Aorta (tissue), 5 donors: Measurements from ENCODE around the gene JADE1. TPM values are rescaled to one million over a fixed set of nuclear protein-coding genes. Genes with fewer than 3 reads are reported as not detected.
A peak's percentile ranks its signal among the peaks of the same experiment; 100 is the strongest.

Source experiments
- ATAC-seq: fragments of 200-7000 bp; cut with Tn5 transposase; one replicate; pipeline ENCODE4 v1.9.1; 2022; ENCODE audit warnings: moderate library complexity; ENCODE audit not compliant: low FRiP score
- DNase-seq, 2 donors: peaks; one replicate each; pipeline ENCODE4 v3.0.0-alpha.2; 2020
- H3K27ac ChIP-seq, 2 donors: one replicate each; pipeline ENCODE4 v1.5.1; 2013; ENCODE audit warnings: low read length in 2 of 2, mild to moderate bottlenecking in 2 of 2, moderate library complexity in 2 of 2, control low read depth in 1 of 2, inconsistent platforms in 1 of 2, low read depth in 1 of 2
- H3K27me3 ChIP-seq, 2 donors: one replicate each; pipeline ENCODE4 v1.6.1; 2013; ENCODE audit warnings: control low read depth in 1 of 2, low read length in 1 of 2, mild to moderate bottlenecking in 1 of 2, moderate library complexity in 1 of 2; ENCODE audit not compliant: insufficient read depth in 2 of 2, control insufficient read depth in 1 of 2
- H3K36me3 ChIP-seq, 2 donors: one replicate each; pipeline ENCODE4 v1.6.1; 2013; ENCODE audit warnings: control low read depth in 1 of 2, low read length in 1 of 2, mild to moderate bottlenecking in 1 of 2; ENCODE audit not compliant: insufficient read depth in 2 of 2, control insufficient read depth in 1 of 2
- H3K4me1 ChIP-seq, 2 donors: one replicate each; pipeline ENCODE4 v1.6.1; 2013; ENCODE audit warnings: low read length in 2 of 2, control low read depth in 1 of 2, mild to moderate bottlenecking in 1 of 2, moderate library complexity in 1 of 2; ENCODE audit not compliant: insufficient read depth in 2 of 2, control insufficient read depth in 1 of 2
- H3K4me3 ChIP-seq, 2 donors: one replicate each; pipeline ENCODE4 v1.5.1; 2013; ENCODE audit warnings: low read length in 2 of 2, control low read depth in 1 of 2, mild to moderate bottlenecking in 1 of 2
- H3K9me3 ChIP-seq: one replicate; pipeline ENCODE4 v1.6.1; 2013; ENCODE audit warnings: mild to moderate bottlenecking, low read length; ENCODE audit not compliant: control insufficient read depth
- WGBS, 2 donors: extraction: QIAGEN DNeasy Blood & Tissue Kit; methylation state at CpG; one replicate each; pipeline ENCODE4 v1.1.7; 2013; 5-methylcytosine and 5-hydroxymethylcytosine counted together
- intact Hi-C, 2 donors: fragments of 100-400 bp; cut with DNase I; formaldehyde crosslinking; loops; one replicate each; pipeline versions ENCODE4 v1.14.2 to v1.15.0; 2022
- polyA plus RNA-seq, 2 donors: library from polyadenylated mRNA; stranded (reverse); fragments of 200-250 nt; gene quantifications; one replicate each; pipeline ENCODE4 v1.2.3, GENCODE V29; 2013
- total RNA-seq, 2 donors: library from RNA; stranded (reverse); fragmentation: NEBNext Ultra II Directional; extraction: Animal tissue kit (Norgen Biotek cat#: 25700); gene quantifications; one replicate each; pipeline ENCODE4 v1.2.1, GENCODE V29; 2021
- donor health status: healthy with polysubstance abuse.
- donor health status: Bipolar disorder and iron deficiency.
- donor health status: DM: no; HTN: no; CAD: no.
- donor health status: DM: no; HTN: no; CAD: no.
- donor health status: DM: yes; HTN: yes; CAD: no.

JADE1 gene
- total and polyA plus RNA-seq, 4 donors: 10.6 to 32.8 (median 29.6) TPM

DNA sequence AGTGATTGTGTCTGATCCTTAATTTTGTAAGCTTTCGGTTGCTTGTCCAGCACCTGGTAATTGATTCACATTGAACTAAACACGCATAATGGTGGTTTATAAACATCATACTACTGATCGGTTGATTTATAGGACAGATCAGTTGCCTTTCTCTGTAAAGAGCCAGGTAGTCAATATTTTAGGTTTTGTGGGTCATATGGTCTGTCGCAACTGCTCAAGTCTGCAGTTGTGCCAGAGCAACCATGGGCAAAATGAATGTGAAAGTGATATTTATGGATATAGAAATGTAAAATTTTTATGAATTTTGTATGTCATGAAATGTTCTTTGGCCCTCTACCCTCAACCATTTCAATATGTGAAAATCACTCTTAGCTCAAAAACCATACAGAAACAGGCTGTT, 8.9 kb downstream of the JADE1 start:
- DNase-seq: no peak
- no peaks in the 10 kb centered on the region for H3K36me3 ChIP-seq
- no peaks in the 10 kb centered on the region for H3K4me1 ChIP-seq
- ATAC-seq: no peak
- intact Hi-C loops: loop anchor here in 1 of 2 donors (10.0 kb wide), 1 partner anchor 534 kb away; the partner anchor contains the start of gene PGRMC2
- WGBS, 2 donors: 95 to 98% methylated on average over 4 of the region's 4 CpGs
- no peaks in the 10 kb centered on the region for H3K9me3 ChIP-seq
- H3K27me3 ChIP-seq: no peaks in the 10 kb centered on the region
- no peak overlapping the region for H3K27ac ChIP-seq
- no peak overlapping the region for H3K4me3 ChIP-seq

GRCh38 chr4:128819082-128819742, 9.7 kb downstream of the JADE1 start:
- Histone ChIP-seq H3K4me3 (no peak overlapping the region), H3K4me1 (no peaks in the 10 kb centered on the region), H3K27ac (no peak overlapping the region), H3K36me3 (no peaks in the 10 kb centered on the region), H3K27me3 (no peaks in the 10 kb centered on the region), H3K9me3 (no peaks in the 10 kb centered on the region)
- intact Hi-C loops: loop anchor here in 1 of 2 donors (10.0 kb wide), 1 partner anchor 534 kb away; the partner anchor contains the start of gene PGRMC2
- DNase-seq (no peak), ATAC-seq (no peak)
- 78 to 89% methylated on average over 6 of the region's 6 CpGs for WGBS, 2 donors

DNA sequence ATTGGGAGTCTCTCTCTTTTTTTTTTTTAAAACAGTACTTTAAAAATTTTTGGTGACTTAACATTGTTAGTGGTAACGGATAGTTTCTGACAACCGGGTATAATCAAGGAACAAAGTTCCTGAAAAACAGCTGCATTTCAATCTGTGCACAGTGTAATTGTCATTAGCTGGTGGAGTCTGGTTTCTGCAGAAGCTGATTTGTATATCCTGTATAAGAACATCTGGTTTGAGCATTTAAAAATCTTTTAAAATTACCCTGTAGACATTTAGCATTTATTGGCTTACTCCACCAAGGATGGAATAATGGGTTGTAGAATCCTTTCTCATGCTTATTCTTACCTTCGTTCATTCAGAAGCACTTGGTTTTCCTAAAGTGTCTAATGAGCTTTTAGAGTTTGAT, 11.2 kb downstream of the JADE1 start:
- ATAC-seq (no peak), DNase-seq (no peak)
- no peak overlapping the region for H3K27ac ChIP-seq
- H3K27me3 ChIP-seq: no peaks in the 10 kb centered on the region
- intact Hi-C loops: no loop called here
- H3K9me3 ChIP-seq: no peaks in the 10 kb centered on the region
- H3K4me3 ChIP-seq: no peak overlapping the region
- WGBS, 2 donors: 89% methylated on average over 3 of the region's 3 CpGs
- peaks cover 0 to 3% of the 10 kb centered on the region in 2 donors for H3K4me1 ChIP-seq
- no peaks in the 10 kb centered on the region for H3K36me3 ChIP-seq

GRCh38 chr4:128821151-128821550, 11.7 kb downstream of the JADE1 start:
- DNase-seq (no peak), ATAC-seq (no peak)
- Histone ChIP-seq H3K27me3 (no peaks in the 10 kb centered on the region), H3K36me3 (no peaks in the 10 kb centered on the region), H3K4me1 (peaks cover 0 to 8% of the 10 kb centered on the region in 2 donors), H3K27ac (no peak overlapping the region), H3K9me3 (no peaks in the 10 kb centered on the region), H3K4me3 (no peak overlapping the region)
- 92 to 95% methylated on average over 2 of the region's 2 CpGs for WGBS, 2 donors
- intact Hi-C loops: no loop called here

GRCh38 chr4:128823025-128823661, 13.6 kb downstream of the JADE1 start:
- Histone ChIP-seq H3K9me3 (no peaks in the 10 kb centered on the region), H3K4me1 (peaks cover 0 to 15% of the 10 kb centered on the region in 2 donors), H3K36me3 (no peaks in the 10 kb centered on the region), H3K27ac (no peak overlapping the region), H3K4me3 (no peak overlapping the region), H3K27me3 (no peaks in the 10 kb centered on the region)
- 5 to 10% methylated on average over 1 of the region's 1 CpG for WGBS, 2 donors
- intact Hi-C loops: no loop called here
- DNase-seq: no peak
- no peak for ATAC-seq

GRCh38 chr4:128825226-128825625, 15.7 kb downstream of the JADE1 start:
- peaks cover 0 to 15% of the 10 kb centered on the region in 2 donors for H3K4me1 ChIP-seq
- ATAC-seq (no peak), DNase-seq (no peak)
- intact Hi-C loops: no loop called here
- H3K27ac ChIP-seq: no peak overlapping the region
- H3K9me3 ChIP-seq: no peaks in the 10 kb centered on the region
- 90% methylated on average over 7 of the region's 7 CpGs for whole genome bisulfite sequencing, 2 donors
- H3K27me3 ChIP-seq: no peaks in the 10 kb centered on the region
- no peak overlapping the region for H3K4me3 ChIP-seq
- no peaks in the 10 kb centered on the region for H3K36me3 ChIP-seq

DNA sequence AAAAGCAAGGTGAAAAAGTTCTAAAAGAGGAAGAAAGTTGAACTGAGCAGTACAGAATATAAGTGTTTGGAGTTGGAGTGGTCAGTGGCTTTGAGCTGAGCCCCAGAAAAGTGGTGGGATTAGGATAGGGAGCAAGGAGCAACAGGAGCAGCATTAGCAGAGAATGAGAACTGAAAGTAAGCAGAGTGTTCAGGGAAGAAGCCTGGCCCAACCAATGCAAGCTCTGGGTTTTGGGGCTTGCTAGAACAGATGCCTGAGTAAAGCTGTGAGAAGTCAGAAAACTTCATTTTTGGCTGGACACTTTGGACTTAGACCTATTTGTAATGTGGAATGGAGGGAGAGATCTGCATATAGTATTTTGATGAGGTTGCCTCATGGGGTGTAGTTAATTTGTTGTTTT, 17.8 kb downstream of the JADE1 start:
- no peaks in the 10 kb centered on the region for H3K27me3 ChIP-seq
- intact Hi-C loops: no loop called here
- peaks cover 0 to 26% of the 10 kb centered on the region in 2 donors for H3K4me1 ChIP-seq
- no peak for DNase-seq
- H3K9me3 ChIP-seq: no peaks in the 10 kb centered on the region
- H3K4me3 ChIP-seq: no peak overlapping the region
- no peak overlapping the region for H3K27ac ChIP-seq
- no peaks in the 10 kb centered on the region for H3K36me3 ChIP-seq
- ATAC-seq: no peak

DNA sequence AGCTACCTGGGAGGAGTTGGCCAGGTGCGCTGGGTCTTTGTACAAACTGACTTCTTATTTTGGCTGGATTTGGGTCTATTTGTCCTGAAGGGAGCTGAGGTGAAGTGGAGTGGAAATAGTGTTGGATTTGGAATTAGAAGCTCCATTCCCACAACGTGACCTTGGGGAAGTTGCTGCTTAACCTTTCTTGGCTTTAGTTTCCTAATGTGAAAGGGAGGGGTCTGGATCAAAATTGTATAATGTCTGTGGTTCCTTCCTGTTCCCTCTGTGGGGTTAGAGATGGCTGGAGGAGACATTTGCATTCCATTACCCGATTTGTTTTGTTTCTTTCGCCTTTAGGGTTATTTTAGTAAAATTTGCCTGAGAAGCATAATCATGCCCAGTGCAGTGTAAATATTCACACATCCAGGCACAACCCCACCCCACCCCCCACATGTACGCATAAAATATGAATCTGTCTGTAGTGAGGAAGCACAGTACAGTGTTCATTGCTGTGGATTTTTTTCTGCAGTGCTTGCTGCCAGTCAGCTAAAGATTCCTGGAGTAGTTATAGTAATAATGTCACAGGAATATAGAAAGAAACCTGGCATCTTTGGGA, 21.5 kb downstream of the JADE1 start:
- ATAC-seq (no peak), DNase-seq (no peak)
- Histone ChIP-seq H3K27ac (peak overlapping the region in 1 of 2 donors; percentile 41), H3K36me3 (peaks cover 0 to 3% of the 10 kb centered on the region in 2 donors), H3K9me3 (no peaks in the 10 kb centered on the region), H3K4me3 (no peak overlapping the region), H3K4me1 (peaks cover 2 to 20% of the 10 kb centered on the region in 2 donors), H3K27me3 (no peaks in the 10 kb centered on the region)
- intact Hi-C loops: no loop called here
- WGBS, 2 donors: 9 to 12% methylated on average over 5 of the region's 5 CpGs
